CD4-positive, alpha-beta T cell treated with Interleukin-2 at 100 ng/mL for 4 hours (primary cell): ENCODE measurements around the gene ANKS1B.
"Not testable (repeated sequence)": the region's sequence is repeated elsewhere in the genome, so short reads cannot be mapped to it uniquely, and the experiment has no call there.

Experiments used
- DNase-seq: peaks from one replicate; pipeline ENCODE4 v3.0.0-alpha.2; 2020; ENCODE audit warnings: low spot score

ANKS1B gene

DNA sequence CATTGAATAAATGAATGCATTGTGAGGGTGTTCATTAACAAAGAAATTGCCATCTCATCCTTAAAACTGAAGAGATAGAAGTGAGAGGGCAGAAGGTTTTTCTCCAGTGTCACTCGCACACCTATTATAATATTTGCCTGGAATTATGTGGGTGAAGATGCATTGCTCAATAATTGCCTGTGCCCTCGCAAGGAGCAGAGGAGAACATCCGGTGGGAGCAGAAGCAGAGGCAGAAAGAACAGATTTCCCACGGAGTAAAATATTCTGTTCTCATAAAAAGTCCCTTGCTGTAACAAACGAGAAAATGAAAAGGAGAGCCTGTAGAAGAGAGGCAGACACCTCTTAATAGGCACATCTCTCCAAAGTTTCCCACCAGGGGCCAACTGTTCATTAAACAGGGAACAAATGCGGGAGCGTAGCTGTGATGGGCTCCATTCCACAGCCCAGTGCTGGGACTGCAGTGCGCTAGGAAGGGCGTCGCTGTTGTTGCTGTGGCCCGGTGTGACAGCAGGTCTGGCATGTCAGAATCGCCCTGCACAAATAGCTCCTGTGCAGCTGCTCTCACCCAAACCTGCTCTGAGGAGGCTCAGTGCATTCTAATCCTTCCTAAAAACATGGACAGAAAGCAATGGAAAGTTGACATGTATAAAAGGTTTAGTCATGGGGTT is 979.8 kb downstream of the ANKS1B start:
- DNase-seq: no peak

DNA sequence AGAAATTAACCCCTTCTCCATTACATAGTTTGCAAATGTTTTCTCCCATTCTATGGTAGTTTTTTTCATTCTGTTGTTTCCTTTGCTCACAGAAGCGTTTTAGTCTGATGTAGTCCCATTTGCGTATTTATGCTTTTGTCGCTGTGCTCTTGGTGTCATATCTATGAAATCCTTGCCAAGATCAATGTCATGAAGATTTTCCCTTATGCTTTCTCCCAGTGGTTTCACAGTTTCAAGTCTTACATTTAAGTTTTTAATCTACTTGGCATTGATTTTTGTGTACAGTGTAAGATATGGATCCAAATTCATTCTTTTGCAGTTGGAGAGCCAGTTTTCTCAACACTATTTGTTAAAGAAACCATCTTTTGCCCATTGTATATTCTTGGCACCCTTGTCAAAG is 982.0 kb downstream of the ANKS1B start:
- DNase-seq: no peak

DNA sequence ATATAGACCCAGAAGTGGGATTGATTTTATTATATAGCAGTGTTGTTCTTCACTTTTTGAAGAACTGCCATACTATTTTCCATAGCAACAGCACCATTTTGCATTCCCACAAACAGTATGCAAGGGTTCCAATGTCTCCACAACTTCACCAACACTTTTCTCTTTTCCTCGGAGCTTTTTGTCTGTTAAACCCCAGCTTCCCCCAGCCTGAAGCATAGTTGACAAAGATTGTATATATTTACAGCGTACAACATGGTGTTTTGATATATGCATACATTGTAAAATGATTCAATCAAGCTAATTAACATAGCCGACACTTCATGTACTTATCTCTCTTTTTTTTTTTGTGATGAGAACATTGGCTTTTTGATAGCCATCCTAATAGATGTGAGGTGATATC is 982.6 kb downstream of the ANKS1B start:
- no peak for DNase-seq

DNA sequence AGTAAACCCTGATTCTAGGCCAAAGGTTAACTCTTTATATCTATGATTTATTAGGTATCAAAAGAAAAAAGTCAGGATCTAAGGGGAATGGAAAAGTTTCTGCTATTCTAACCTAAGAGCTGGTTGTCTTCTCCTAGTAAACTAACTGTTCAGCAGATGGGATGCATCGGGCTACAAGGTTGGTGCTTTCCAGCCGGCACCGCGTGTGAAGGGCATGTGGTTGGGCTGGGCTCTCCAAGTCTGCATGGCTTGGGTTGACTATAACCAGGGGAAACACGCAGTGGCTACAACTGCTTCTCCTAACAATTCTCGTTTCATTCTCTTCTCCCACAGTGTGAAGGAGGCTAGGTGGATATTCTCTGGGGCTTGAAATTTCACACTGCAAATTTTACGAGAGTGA is 985.2 kb downstream of the ANKS1B start:
- DNase-seq: no peak

DNA sequence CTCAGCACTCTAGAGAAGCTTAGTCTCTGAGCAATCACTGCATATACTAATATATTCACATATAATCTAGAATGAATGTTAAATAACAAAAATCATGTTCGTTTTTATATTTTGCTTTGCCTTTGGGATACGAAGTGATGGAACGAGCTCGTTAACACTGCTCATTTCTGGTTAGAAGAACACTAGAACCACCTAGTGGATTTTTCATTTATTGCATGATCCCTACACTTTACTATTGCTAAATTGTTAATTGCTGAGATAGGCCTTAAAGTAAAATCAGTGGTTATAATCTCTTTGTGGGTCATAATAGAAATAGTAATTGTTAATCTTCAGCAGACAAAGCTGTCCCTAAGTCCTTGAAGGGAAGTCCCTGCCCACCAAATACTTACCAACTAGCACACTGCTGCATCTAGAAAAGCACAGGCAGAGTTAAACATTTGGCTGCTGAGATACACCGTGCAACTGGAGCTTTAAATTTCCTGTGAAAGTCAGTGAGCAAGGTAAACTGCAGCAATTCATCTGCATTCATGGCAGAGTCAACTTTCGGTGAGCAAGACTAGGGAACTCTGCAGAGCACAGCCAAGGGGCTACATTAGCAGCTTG is 985.9 kb downstream of the ANKS1B start:
- DNase-seq: peak; percentile 10

DNA sequence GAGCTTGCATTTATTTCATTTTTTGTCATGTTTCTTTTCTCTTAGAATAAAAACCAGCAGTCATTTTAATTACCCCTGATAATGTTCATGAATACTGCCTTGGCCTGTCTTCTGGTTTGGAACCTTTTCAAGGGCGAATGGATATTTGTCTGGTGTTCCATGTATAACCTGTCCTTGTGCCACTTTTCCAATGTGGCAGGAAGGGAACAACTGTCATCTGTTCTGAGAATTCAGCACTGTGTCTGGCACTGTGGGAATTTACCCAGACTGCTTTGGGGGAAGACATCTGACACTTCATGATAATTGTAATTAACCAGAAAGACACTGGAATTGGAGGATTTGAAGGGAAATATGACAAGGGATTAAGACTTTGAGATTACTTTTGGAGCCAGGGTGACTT is 986.8 kb downstream of the ANKS1B start:
- no peak for DNase-seq

DNA sequence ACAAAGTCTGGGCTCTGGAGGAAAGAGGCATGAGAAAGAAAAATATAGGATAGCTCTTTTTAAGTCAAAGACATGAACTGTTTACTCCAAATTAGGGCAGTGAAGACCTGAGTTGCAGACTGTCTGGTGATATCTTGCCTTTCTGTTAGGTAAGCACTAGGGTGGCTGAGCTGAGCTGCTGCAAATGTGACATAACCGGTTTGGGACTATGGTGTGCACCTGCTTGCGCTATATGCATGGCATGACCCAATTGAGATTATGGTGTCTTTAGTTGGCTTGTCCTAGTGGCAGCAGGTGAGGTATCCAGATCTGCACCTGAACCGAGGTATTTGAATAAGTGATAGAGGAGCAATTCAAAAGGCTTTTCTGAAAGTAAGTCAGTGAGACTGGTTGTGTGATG is 994.1 kb downstream of the ANKS1B start:
- DNase-seq: no peak

DNA sequence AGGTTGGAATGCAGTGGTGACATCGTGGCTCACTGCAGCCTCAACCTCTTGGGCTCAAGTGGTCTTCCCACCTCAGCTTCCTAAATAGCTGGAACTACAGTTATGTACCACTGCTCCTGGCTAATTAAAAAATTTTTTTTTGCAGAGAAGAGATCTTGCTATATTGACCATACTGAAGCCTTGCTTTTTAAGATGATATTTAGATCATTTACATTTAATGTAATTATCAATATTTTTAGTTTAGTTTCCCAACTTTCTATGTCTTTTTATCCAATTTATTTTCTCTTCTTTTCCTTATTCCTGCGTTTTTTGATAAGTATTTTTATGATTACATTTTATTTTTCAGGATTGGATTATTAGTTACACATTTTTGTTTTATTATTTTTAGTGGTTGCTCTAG is 999.6 kb downstream of the ANKS1B start:
- DNase-seq: no peak

DNA sequence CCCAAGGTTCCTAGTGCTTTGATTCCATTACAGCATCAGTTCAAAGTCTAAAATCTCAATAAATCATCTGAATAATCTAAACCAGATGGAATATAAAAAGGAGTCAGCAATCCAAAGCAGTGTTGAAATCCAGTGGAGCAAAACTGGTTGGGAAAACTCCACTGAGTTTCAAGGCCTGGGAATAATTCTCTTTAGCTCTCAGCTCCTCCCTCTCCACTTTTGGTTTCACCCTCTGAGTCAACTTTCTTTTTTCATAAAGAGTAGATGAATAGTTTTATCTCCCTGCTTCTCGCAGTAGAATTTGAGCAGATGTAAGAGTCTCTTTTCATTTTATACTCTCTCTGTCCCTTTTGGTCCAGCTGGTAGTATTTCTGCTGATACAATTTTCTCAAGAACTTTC is 1001.1 kb downstream of the ANKS1B start:
- no peak for DNase-seq

DNA sequence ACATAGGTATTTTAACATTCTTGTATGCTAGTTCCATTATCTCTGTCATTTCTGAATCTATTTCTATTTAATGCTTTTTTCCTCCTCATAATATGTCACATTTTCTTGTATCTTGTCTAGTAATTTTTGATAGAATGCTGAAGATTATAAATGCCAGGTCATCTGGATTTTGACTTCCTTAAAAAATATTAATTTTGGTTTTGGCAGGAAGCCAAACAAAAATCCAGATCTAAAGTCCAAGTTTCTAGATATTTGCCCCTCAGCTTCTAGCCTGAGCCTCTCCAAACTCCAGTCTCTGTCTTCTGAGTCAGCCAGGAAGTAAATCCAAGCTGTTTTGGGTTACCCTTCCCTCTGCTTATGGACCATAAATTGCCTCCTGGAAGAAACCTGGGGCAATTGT is 1004.2 kb downstream of the ANKS1B start:
- DNase-seq: no peak

DNA sequence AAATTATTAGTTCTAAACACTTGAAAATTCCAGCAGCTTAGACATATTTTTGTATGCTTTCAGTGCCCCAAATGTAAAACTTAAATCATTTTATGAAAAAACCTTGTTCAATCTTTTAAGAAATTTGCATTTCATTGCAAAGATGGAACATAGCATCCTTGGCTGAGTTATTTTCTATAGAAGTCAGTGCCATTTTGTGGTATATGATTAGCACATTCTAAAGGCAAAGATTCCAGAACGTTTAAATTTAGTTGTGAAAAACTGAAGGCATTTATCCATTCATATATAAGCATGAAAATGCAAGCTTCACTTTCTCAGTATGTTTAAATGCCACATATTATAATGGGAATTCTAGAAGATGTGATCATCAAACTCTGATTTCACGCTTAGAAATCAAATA is 1007.5 kb downstream of the ANKS1B start:
- DNase-seq: no peak

DNA sequence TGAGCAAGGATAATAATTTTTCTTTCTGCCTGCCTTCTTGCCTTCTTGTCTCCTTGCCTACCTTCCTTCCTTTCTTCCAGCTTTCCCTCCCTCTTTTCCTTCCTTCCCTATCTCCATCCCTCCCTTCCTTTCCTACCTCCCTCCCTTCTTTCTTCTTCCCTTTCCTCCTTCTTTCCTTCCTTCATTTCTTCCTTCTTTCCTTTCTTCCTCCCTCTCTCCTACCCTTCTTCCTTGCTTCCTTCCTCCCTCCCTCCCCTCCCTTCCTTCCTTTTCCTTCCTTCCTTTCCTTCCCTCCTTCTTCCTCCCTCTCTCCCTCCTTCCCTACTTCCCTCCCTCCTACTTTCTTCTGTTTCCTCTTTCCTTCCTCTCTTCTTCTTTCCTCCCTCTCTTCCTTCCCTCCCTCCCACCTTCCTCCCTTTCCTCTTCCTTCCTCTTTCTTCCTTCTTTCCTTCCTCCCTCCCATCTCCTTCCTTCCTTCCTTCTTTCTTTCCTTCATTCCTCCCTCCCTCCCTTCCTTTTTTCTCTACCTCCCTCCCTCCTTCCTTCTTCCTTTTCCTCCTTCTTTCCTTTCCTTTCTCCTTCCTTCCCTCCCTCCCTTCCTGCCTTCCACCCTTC is 1009.9 kb downstream of the ANKS1B start:
- no peak for DNase-seq

DNA sequence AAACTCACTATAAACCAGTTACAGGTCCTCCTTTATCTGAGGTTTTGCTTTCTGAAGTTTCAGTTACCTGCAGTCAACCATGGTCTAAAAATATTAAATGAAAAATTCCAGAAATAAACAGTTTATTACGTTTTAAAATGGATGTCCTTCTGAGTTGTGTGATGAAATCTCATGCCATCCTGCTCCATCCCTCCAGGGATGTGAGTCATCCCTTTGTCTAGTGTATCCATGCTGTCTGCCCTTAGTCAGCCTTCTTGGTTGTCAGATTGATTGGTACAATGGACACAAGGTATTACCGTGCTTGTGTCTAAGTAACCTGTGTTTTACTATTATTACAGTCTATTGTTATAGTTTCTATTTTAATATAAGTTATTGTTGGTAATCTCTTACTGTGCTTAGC is 1011.3 kb downstream of the ANKS1B start:
- DNase-seq: no peak

DNA sequence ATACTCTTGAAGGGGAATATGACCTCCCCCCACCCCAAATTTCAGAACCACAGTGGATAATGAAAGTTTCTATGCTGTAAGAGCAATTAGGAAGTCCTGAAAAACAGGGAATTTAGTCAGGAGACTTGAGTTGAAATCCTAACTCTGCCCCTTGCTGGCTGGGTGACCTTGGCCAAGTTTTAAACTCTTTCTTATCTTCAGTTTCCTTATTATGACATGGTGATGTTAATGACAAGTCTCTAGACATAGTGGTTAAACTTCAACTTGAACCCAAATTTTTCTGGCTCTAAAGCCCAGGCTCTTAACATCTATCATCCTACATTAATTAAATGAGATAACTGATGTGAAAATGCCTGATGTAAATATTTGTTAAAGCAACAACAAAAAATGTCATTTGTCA is 1013.8 kb downstream of the ANKS1B start:
- DNase-seq: no peak

DNA sequence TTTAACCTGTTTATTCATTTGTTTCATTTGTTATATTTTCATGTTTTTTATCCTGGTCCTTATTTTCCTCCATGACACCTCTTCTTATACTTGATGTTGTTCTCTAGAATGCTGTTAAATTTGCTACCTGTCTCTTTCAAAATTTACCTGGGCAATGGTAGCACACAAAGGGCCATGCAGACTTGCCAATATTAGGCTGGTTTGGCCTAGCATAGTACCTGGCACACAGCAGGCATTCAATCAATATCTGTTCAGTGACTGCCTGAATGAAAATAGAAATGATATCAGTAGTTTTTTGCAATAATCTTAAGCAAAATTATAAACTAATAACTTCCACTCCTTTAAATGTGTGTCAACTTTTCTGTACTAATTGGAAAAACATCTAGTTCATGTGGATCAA is 1014.5 kb downstream of the ANKS1B start:
- DNase-seq: no peak

DNA sequence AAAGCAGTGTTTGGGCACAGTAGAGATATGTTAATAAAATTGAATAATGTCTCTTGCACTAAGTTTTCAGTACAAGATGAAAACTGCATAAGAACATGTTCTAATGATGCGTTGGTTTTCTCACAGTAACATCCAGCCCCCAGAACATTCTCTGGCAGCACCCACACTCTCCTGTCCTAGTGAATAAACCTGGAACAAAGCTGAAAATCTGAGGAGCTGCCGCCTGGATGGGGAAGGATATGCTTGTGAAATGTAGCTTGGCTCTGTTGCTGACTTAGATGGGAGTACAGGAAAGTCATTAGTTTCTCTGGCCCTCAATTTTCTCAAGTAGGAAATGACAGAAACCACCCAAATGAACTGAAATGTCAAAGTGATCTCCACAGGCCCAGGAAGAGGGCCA is 1015.8 kb downstream of the ANKS1B start:
- DNase-seq: no peak

DNA sequence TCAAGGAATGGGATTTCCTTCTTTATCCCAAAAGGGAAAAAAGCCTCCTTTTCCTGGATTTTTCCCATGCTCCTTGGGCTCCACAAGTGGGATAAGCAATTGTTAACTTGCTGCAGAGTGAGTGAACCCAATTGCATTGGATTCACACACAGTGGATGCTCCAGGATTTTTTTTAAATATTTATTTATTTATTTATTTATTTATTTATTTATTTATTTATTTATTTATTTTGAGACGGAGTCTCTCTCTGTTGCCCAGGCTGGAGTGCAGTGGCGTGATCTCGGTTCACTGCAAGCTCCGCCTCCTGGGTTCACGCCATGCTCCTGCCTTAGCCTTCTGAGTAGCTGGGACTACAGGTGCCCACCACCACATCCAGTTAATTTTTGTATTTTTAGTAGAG is 1027.6 kb downstream of the ANKS1B start:
- DNase-seq: not testable (repeated sequence)

DNA sequence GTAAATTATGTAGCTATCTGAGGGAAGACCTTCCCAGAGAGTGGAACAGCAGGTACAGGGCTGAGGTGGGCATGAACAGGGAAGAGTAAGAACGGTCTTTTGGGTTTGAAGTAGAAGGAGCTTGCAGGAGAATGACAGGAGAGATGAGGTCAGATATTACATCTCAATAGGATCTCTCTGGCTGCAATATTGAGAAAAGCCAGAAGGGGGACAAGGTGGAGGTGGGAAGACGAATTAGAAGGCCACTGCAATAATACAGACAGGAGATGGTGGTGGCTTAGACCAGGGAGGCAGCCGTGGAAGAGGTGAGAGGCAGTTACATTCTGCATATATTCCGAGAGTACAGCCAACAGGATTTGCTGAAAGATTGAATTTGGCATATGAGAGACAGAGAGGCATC is 1029.5 kb downstream of the ANKS1B start:
- DNase-seq: no peak

DNA sequence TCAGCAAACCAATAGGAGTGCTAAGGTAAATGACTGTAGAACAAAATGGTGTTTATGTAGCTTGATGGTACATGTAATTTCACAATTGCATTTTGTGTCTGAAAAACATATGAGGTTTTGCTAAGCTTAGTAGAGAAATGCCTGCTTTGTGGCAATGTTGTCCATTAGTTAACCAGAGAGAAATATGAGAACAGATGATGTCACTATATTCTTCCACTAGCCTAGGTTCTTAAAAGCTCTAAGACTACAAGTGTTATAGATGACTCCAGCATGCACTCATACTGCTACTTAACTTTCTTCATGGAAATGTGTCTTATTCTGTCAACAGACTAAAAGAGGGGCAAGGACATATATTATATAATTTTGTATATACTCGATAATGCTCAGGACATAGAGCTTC is 1030.2 kb downstream of the ANKS1B start:
- DNase-seq: no peak

DNA sequence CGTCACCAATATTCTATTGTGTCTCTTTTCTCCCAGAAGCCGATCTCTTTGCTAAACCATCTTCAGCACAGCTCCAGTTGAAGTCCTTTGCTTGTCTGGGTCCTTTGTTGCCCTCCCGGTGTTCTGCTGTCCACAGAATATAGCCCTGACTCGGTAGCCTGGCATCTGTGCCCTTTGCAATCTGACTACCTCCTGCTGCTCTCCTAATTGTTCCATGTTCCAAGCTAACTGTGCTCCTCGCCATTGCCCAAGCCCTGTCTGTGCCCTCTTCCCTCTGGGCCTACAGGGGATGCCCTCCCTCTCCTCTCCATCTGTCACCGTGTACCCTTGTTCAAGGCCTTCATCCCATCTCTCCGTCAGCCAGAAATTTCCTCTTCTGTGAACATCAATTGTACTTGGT is 1033.3 kb downstream of the ANKS1B start:
- no peak for DNase-seq

DNA sequence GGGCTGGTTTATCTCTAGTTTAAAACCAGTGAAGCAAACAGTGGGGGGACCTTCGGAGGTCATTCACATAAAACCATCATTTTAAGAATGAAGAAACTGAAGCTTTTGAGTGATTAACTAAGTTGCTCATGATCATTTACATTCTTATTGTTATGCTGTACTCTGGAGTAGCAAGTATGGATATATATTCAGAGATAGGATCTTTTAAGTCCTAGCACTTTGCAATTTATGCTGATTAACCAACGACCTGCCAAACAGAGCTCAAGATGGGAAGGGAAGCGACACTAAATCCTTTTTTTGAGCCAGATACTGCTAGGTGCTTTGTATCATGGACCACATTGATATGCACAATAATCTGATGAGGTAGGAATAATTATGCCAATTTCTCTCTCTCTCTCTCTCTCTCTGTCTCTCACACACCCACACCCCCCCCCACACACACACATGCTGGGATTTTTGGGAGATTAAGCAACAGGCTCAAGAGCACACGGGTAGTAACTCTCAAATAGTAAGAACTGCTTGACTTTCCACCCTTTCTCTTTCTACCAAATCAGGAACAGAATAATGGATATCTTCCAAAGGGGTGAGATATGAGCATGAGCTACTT is 1036.3 kb downstream of the ANKS1B start:
- DNase-seq: no peak

DNA sequence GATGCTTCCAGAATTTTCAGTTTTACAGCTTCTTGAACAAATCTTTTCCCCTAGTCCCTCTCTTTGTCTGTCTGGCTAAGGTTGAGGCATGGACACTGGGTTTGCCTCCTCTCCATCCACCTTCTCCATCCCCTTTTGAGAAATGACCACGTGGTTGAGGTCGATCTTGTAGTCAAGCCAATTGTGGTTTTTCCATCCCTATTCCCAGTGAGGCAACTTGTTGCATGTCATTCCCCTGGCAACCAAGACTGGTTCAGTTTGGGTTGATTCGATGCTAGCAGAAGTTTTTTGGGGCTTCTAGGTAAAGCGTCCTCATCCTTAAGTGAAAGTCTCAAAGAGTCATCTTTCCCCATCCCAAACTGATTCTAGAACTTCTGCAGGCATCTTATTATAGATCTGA is 1038.9 kb downstream of the ANKS1B start:
- DNase-seq: no peak

DNA sequence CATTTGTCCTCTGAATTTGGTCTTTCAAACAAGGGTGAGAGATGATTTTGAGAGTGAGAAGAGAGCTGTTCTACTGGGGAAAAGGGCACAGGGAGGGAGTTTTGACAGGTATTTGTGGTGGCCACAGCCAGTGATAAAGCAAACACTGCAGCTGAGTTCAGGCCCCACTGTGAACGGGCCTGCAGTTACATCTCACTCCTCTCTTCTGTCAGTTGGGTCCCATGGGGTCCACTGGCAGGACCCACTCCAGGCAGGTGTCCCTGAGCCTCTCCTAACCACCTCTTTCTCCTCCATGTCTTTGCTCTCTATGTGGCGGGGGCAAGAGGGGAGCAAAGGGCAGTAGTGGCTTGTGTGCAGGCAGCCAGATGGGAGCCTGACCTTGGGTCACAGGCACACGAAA is 1044.8 kb downstream of the ANKS1B start:
- DNase-seq: no peak

DNA sequence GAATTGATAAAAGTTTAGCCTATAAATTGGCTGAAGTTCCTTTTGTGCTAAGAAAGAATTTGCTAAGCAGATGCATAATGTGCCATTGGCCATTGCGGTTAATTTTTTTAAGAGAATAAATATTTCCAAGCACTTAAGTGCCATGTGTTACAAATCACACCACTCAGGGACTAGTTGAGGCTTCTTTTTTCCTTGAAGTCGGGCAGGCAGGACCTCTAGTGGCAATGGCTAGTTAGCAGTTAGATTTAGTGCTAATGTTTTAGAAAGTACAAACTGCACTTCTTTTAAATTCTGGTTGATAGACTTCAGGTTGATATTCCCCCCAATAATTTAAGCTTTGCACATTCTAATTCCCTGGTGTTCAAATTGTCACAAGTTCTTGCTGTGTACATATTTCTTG is 1045.4 kb downstream of the ANKS1B start:
- no peak for DNase-seq
